Iris pigment epithelial cell (primary cell): ENCODE measurements around the gene C17orf107.
"Not testable (repeated sequence)": the region's sequence is repeated elsewhere in the genome, so short reads cannot be mapped to it uniquely, and the experiment has no call there.

Experiments
- DNase-seq: peaks from one replicate; pipeline ENCODE4 v3.0.0-alpha.2; 2011; ENCODE audit warnings: low read depth

C17orf107 gene

DNA sequence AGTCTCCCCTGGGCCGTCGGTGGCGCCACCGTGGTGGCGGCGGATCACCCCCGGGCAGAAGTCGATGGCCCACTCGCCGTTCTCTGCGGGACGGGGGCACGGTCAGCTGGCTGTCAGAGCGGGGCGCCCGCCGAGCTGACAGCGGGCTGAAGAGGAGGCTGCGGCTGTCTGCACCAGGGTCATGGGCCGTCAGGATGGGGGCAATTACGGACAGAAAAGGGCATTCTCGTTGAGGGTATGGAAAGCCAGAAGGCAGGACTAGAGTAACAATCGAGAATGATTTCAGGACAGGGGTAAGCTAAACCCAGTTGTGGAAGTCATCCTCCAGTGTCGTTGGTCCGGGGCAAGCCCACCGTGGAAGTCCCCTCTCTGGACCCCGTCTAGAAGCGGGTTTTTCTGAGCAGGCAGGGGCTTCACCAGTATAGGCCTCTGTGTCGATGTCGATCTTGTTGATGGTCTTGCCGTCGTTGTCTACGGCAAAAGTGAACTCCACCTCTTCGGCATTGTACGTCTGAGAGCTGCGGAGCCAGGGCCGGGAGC is 1.8 kb downstream of the C17orf107 start:
- no peak for DNase-seq

DNA sequence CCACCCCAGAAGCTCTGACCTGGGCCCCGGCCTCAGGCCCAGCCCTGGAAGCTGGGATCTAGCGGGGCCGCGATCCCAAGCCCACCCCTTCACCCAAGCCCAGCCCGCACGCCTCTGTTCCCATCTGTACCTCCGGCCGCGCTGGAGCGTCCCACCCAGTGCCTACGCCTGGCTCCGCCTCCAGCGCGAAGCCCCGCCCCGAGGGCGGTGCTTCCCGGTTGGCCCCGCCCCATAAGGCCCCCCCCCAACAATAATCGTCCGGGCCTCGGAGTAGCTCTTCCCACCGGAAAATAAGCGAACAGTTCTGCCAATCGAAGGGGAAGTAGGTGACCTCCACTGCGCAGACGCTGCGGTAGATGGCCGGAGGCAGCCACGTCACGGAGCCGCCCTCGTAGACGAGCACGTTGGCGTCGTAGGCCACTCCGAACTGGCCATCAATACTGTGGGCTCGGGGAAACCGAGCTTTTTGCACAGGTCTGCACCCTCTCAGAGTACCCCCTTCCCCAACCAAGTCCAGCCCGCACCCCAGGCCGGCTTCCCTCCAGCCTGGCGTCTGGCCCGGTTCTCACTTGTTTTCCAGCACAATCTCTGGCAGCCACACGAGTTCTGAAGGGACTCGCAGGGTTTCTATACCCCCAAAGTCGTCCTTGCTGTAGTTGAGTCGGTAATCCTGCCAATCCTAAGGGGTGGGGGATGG is 2.5 kb downstream of the C17orf107 start:
- DNase-seq = no peak

DNA sequence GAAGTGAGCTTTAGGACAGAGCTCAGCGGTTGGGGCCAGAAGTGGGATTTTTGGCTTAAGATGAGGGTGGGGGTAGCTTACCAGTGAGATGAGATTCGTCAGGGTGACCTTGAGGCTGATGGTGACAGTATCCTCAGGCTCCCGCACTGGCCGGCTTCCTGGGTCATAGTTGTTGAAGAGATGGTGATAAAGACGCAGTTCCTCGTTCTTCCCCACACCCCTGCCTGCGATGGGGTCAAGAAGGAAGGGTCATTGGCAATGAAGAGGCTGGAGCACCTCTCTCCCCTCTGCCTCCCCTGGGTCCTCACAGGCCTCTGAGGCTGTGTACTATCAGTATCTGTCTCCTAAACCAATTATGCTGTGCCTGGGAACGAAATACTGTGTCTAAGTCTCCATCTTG is 3.2 kb downstream of the C17orf107 start:
- DNase-seq = no peak

DNA sequence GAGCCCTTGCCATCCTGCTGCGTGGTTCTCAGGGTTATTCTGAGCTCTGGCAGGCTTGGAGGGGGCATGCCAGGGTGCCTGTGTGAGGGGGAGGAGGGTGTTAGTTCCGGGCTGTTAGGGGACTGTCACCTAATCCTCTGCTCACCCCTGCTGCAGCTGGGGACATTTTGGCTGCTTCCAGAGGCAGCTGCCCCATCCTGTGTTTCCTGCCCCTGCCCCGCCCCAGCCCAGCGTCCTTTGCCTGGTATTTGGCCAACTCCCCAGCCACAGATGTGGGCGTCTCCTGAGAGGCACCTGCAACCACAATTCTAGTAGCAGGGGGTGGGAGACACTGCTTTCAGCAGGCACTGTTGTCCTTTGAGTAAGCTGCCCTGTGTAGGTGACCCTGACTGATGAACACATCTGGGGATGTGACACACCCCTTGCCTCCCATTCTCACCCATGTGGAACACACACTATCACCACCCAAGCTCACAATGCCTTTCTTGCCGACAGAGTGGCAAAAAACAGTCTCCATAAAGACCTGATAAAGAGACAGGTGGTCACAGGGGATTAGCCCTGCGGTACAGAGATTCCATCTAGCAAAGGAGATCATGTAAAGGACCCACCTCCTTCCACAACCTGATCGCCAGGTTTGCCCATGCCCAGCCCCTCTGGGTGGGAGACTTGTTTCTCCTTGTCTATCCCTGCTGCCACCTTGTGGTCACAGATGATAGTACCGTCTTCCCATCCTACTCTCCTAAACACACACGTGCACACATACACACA is 3.9 kb downstream of the C17orf107 start, which contains the start of gene CHRNE:
Gene CHRNE (minus strand): TSS at position 48 of the 768 bp plus-strand sequence. CDS start 35 bp downstream, at position 13.
- peak; percentile 78 for DNase-seq

- DNase-seq = not testable (repeated sequence)
These were observed 7.3 kb downstream of the C17orf107 start for GRCh38 chr17:4906642-4907041.

GRCh38 chr17:4908301-4908700 is 9.0 kb downstream of the C17orf107 start:
- no peak for DNase-seq

- peak; percentile 95 for DNase-seq
These were observed 9.6 kb downstream of the C17orf107 start for GRCh38 chr17:4908711-4909496.

DNA sequence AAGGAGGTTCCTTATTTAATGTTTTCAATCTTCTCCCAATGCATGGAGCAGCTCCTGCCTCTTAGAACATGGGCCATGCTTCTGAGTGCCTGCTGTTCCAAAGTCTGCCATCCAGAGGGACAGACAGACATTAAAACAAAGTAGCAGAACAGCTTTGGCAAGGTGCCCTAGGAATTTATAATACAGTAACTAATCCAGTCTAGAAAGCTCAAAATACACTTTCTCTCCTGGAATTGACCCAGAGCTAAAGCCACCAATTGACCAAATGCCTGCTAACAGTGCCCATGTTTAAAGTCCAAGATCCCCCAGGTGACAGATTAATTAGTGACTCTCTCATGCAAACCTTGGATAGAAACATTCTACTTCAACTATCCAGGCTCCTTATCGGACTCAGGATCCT is 14.7 kb downstream of the C17orf107 start:
- DNase-seq = no peak

DNA sequence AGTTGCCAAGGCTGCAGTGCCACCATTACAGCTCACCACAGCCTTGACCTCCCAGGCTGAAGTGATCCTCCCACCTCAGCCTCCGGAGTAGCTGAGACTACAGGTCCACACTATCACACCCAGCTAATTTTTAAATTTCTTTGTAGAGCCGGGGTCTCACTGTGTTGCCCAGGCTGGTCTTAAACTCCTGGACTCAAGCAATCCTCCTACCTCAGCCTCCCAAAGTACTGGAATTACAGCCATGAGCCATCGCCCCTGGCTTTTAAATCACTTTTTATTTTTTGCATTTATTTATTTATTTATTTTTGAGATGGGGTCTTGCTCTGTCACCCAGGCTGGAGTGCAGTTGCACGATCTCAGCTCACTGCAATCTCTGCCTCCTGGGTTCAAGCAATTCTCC is 15.2 kb downstream of the C17orf107 start:
- not testable (repeated sequence) for DNase-seq

DNA sequence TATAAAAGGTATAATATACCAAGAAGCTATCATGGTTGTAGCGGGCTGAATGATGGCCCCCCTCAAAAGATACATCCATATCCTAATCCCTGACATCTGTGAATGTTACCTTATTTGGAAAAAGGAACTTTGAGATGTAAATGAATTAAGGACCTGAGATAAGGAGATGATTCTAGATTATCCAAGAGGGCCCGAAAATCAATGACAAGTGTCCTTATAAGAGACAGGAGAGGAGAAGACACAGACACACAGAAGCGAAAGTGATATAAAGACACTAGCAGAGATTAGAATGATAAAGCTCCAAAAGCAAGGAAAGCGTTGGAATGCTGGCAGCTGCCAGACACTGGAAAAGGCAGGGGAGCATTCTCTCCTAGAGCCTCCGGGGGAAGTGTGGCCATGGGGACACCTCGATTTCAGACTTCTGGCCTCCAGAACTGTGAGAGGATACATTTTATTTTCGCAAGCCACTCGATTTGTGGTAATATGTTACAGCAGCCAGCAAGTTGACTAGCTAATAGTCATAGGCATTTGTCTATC is 20.2 kb downstream of the C17orf107 start:
- no peak for DNase-seq

- peak; percentile 59 for DNase-seq
These were observed 21.2 kb downstream of the C17orf107 start for GRCh38 chr17:4920351-4921048.

GRCh38 chr17:4921320-4921719 is 22.0 kb downstream of the C17orf107 start:
- no peak for DNase-seq

DNA sequence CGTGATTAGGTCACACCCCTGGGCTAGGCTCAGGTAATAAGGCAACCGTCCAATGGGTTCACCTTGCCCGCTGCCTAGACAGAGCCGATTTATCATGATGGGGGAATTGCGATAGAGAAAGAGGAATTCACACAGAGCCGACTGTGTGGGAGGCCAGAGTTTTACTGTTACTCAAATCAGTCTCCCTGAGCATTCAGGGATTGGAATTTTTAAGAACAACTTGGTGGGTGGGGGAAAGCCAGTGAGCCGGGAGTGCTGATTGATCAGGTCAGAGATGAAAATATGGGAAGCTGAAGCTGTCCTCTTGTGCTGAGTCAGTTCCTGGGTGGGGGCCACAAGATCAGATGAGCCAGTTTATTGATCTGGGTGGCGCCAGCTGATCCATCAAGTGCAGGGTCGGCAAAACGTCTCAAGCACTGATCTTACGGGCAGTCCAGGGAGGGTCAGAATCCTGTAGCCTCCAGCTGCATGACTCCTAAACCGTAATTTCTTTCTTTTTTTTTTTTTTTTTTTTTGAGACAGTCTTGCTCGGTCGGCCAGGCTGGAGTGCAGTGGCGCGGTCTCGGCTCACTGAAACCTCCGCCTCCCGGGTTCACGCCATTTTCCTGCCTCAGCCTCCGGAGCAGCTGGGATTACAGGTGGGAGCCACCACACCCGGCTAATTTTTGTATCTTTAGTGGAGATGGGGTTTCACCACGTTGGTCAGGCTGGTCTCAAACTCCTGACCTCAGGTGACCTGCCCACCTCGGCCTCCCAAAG is 27.4 kb downstream of the C17orf107 start:
- DNase-seq = not testable (repeated sequence)

GRCh38 chr17:4928881-4929280 is 29.5 kb downstream of the C17orf107 start:
- DNase-seq = no peak

DNA sequence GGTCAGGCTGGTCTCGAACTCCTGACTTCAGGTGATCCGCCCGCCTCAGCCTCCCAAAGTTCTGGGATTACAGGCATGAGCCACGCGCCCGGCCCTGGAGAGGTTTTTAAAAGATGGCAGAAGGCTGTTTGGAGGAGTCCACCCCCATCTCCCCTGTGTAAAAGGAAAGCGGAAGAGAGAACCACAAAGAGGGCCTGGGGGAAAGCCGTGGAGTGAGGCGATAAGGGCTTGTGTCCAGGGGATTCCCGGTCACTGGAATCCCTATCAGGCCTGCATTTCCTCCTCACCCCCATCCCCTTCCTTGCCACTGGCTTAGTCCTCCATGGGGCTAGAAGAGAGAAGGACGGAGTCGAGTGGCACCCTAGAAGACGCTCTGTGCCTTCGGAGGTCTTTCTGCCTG is 32.6 kb downstream of the C17orf107 start, which contains the start of gene GP1BA:
Gene GP1BA (plus strand): TSS at position 315 of the 400 bp plus-strand sequence. CDS start 328 bp downstream, outside the sequence.
- DNase-seq = no peak

DNA sequence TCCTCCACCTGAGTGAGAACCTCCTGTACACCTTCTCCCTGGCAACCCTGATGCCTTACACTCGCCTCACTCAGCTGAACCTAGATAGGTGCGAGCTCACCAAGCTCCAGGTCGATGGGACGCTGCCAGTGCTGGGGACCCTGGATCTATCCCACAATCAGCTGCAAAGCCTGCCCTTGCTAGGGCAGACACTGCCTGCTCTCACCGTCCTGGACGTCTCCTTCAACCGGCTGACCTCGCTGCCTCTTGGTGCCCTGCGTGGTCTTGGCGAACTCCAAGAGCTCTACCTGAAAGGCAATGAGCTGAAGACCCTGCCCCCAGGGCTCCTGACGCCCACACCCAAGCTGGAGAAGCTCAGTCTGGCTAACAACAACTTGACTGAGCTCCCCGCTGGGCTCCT is 33.4 kb downstream of the C17orf107 start:
- no peak for DNase-seq

- no peak for DNase-seq
These were observed 34.3 kb downstream of the C17orf107 start for GRCh38 chr17:4933646-4934045.

- DNase-seq = peak; percentile 45
These were observed 35.0 kb downstream of the C17orf107 start for GRCh38 chr17:4934173-4934979.

DNA sequence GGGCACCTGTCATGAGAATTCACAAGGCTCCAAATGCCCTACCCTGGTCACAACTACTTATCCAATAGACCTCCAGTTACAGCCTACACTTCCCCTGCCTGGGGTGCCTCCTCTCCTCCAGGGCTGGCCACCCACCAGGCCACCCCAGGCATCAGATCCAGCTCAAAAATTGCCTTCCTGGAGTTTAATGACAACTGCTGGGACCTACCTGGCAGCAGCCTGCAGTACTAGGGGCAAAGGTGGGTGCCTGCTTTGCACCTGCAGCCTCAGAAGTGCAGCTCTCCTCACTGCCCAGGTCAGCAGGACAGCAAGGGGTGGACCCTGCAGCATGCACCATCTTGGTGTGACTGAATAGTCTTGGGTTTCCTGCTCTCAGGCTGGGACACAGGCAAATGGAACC is 36.3 kb downstream of the C17orf107 start:
- no peak for DNase-seq

- no peak for DNase-seq
These were observed 37.1 kb downstream of the C17orf107 start for GRCh38 chr17:4936436-4936835.
